GM12865 (cell line): ENCODE results near the gene EPHA1.
"Not testable (repeated sequence)": the region's sequence is repeated elsewhere in the genome, so short reads cannot be mapped to it uniquely, and the experiment has no call there.

ENCODE experiments used
- DNase-seq: peaks from one replicate; pipeline ENCODE4 v3.0.0; 2010; ENCODE audit warnings: low read depth
- H3K4me3 ChIP-seq: 2 replicates; pipeline ENCODE4 v1.5.1; 2011; ENCODE audit warnings: mild to moderate bottlenecking, low read depth, low read length, control low read depth
- TF ChIP-seq, protein P1 (sequence below): IDR thresholded peaks from 2 replicates; pipeline ENCODE4 v1.5.1; 2011; ENCODE audit warnings: low read length, control low read depth, low read depth, inconsistent platforms; ENCODE audit not compliant: insufficient read depth; ENCODE audit errors: missing control alignments

Gene EPHA1

DNA sequence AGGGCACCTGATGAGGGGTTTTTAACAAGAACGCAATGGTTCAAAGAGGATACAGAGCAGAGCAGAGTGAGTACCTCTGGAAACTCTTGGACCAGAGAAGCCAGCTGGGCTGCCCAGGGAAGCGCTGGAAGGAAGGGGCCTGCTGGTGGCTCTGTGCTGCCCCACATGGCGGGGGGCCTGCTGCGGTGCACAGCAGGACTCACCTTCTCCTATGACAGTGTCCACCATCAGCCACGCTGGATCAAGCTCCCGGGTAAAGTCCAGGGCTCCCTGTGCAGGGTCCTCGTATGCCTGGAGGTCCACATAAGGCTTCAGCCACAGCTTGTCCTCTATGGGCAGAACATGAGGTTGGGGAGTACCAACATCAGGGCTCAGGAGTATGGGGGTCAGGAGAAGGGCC lies 12.5 kb downstream of the EPHA1 start:
- DNase-seq = no peak
- TF ChIP-seq, protein P1, sequence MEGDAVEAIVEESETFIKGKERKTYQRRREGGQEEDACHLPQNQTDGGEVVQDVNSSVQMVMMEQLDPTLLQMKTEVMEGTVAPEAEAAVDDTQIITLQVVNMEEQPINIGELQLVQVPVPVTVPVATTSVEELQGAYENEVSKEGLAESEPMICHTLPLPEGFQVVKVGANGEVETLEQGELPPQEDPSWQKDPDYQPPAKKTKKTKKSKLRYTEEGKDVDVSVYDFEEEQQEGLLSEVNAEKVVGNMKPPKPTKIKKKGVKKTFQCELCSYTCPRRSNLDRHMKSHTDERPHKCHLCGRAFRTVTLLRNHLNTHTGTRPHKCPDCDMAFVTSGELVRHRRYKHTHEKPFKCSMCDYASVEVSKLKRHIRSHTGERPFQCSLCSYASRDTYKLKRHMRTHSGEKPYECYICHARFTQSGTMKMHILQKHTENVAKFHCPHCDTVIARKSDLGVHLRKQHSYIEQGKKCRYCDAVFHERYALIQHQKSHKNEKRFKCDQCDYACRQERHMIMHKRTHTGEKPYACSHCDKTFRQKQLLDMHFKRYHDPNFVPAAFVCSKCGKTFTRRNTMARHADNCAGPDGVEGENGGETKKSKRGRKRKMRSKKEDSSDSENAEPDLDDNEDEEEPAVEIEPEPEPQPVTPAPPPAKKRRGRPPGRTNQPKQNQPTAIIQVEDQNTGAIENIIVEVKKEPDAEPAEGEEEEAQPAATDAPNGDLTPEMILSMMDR = no peak
- H3K4me3 ChIP-seq = no peak overlapping the region

DNA sequence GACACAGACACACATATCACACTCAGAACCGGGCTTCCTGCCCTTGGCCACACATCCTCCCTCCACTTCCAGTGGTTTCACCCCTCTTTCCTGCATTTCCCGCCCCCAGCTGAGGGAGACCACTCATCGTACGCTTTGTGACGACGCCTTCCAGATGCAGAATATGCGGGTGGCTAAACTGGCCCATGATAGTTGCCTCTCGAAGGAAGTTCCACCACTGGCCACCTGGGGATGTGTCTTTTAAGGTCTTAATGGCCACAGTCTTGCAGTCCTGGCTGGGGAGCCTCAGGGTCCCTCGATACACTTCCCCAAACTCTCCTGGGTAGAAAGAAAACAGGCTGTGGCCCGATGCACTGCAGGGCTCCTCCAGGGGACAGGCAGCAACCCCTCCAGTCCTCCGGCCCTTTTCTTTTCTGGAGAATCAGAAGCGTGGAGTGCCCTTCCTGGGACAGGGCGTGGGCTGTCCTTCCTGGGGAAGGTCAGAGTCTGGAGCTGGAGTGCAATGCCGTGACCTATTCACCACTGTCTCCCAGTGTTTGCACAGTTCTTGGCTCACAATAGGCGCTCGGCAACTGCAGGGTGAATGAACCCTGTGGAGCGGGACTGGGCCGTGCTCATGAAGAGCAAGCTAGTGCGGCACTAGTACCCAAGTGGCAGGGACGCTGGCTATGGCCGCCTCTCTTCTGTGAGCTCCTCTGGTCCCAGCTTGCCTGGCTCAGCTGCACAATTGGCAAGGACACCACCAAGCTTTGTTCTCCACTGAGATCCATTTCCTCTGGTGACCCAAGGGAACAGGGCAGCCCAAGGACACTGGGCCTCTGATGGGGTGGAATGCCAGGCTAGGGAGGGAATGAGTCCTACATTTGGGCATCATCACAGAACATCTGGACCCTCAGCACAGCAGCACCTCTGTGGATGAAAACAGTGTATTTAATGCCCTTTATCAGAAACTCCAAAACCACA lies 13.2 kb downstream of the EPHA1 start:
- TF ChIP-seq, protein P1 = no peak
- no peak for DNase-seq
- no peak overlapping the region for H3K4me3 ChIP-seq

DNA sequence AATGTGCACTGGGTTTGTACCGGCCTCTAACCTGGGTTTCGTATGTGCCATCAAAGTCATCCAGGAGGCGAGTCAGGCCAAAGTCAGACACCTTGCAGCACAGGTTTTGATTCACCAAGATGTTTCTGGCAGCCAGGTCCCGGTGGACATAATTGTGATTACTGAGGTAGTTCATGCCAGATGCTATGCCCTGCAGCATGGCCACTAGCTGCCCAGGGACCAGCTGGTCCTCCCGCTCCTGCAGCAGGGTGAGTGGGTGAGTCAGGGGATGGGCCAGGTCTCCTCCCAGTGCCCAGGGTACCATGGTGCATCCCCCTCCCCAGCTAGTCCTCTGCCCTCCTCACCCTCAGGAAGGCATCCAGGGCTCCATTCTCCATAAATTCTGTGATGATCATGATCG lies 13.9 kb downstream of the EPHA1 start:
- TF ChIP-seq, protein P1 = no peak
- no peak for DNase-seq
- H3K4me3 ChIP-seq = no peak overlapping the region

DNA sequence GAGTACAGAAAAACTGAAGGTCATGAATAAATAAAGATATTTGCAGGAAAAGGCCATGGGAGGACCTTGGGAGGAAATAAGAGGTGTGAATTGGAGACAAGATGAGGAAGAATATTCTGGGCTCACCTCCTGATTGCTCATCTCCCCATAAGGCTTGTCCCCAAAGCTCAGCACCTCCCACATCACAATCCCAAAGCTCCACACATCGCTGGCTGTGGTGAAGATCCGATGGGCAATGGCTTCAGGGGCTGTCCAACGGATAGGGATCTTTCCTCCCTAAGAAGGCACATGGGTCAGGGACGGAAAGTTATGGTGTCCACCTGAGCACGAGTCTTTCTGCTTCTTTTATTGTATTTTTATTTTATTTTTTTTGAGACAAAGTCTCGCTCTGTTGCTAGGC lies 14.6 kb downstream of the EPHA1 start:
- H3K4me3 ChIP-seq = no peak overlapping the region
- TF ChIP-seq, protein P1 = no peak
- DNase-seq = no peak

DNA sequence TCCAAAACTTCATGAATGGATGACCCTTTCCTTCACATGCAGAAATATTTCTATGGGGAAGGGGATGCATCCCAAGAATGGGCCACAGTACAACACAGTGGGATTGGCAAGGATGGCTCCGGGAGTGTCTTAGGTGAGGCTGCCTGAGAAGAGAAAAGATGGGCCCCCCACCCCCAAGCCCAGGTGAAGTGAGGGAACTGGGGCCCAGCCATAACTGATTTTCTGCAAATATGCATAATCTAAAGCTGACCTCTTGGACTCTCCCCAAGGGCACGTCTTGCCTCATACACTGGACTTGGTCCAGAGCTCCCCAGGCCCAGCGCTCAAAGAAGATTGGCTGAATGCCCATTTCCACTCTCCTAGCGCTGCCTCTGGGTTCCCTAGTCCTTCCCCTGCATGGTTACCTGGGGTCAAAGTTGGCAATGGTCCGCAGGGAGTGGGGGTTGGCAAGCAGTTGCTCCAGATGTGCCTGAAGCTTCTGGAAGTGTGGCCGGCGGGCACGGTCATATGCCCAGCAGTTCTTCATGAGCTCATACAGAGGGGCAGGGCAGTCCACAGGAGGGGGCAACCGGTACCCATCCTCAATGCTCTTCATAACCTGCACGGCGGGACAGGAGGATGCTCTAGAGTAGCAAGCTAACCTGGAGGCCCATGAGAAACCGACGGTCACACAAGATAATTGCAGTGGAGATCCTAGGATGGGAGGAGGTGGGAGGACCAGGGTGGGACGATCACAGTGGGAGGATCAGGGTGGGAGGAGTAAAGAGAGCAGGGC lies 15.2 kb downstream of the EPHA1 start:
- DNase-seq = no peak
- TF ChIP-seq, protein P1 = no peak
- no peak overlapping the region for H3K4me3 ChIP-seq

DNA sequence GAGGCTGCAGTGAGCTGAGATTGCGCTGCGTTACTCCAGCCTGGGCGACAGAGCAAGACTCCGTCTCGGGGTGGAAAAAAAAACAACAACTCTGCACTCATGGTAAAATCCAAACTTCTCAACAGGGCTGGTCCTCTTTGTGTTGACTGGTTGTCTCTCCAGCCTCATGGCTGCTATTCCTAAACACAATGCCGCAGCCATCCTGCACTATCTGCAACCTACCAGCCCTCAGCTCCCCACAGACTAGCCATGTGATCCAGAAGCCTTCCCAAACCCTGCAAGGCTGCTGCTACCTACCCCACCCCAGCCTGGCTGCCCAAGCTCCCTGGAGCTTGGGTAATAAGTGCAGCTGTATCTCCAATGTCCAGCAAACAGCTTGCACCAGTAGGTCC lies 15.8 kb downstream of the EPHA1 start:
- no peak for DNase-seq
- H3K4me3 ChIP-seq = no peak overlapping the region
- TF ChIP-seq, protein P1 = no peak

DNA sequence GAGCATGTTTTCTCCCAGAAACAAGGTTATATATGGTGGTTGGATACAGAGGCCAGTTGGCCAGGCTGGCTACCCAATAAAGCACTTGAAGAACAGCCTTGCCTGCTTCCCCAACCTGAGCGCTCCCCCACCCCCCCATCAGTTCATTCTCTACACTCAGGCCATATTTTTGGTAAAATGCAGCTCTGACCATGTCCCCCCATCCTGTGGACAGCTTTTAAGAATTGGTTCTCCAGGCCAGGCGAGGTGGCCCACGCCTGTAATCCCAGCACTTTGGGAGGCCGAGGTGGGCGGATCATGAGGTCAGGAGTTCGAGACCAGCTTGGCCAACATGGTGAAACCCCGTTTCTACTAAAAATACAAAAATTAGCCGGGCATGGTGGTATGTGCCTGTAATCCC lies 16.2 kb downstream of the EPHA1 start:
- H3K4me3 ChIP-seq = not testable (repeated sequence)

More for the DNA sequence above, 16.2 kb downstream of the EPHA1 start:
- DNase-seq = not testable (repeated sequence)
